GM18951 (cell line): ENCODE results near the gene PAX6.

ENCODE experiments used
- POLR2A ChIP-seq: IDR thresholded peaks from 4 replicates; pipeline ENCODE4 v1.6.1; 2011; ENCODE audit warnings: mild to moderate bottlenecking; ENCODE audit not compliant: insufficient read length, insufficient read depth; ENCODE audit errors: extremely low read depth
- in situ Hi-C: fragments of 300-500 bp; cut with MboI; formaldehyde crosslinking; loops from one replicate; pipeline ENCODE4 v1.12.0; 2022; ENCODE audit warnings: low sequenced_read_pairs, mixed read lengths, inconsistent platforms; ENCODE audit not compliant: unreplicated experiment

Gene PAX6

GRCh38 chr11:31810779-31811647, at the start of gene PAX6:
Gene PAX6 (minus strand): TSS chr11:31811322. CDS start chr11:31806411, 4,911 bp downstream.
- in situ Hi-C loops, result no loop called here

GRCh38 chr11:31860391-31860790, 49.3 kb upstream of the PAX6 start:
- in situ Hi-C loops, result loop anchor here (25.0 kb wide), 1 partner anchor 373 kb away; no protein-coding TSS in a partner anchor
- no peak for TF ChIP-seq POLR2A

More at GRCh38 chr11:31810779-31811647, at the start of gene PAX6:
- no peak for TF ChIP-seq POLR2A

- in situ Hi-C loops, result loop anchor here (25.0 kb wide), 1 partner anchor 369 kb away; no protein-coding TSS in a partner anchor
- TF ChIP-seq POLR2A, result no peak
Observed at GRCh38 chr11:31856248-31856647, 45.1 kb upstream of the PAX6 start.

GRCh38 chr11:31855466-31855865, 44.3 kb upstream of the PAX6 start:
- no peak for TF ChIP-seq POLR2A
- in situ Hi-C loops, result loop anchor here (25.0 kb wide), 1 partner anchor 368 kb away; no protein-coding TSS in a partner anchor

DNA sequence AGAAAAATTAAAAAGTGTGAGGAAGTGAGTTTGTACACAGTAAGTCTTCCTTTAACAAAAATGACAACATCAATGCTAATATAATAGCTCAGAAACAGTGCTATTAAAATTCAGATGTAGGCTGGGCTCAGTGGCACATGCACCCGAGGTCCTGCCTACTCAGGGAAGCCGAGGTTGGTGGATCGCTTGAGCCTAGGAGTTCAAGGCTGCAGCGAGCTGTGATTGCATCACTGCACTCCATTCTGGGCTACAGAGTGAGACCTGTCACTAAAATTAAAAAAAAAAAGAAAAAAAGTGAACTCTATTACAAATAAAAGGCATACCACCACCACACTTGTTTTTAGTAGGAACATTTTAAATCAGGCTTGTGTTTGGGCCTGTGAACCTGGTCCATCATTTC, 39.2 kb upstream of the PAX6 start:
- TF ChIP-seq POLR2A, result no peak
- in situ Hi-C loops, result loop anchor here (25.0 kb wide), 1 partner anchor 363 kb away; no protein-coding TSS in a partner anchor

- no peak for TF ChIP-seq POLR2A
- in situ Hi-C loops, result loop anchor here (25.0 kb wide), 1 partner anchor 735 kb away; no protein-coding TSS in a partner anchor
Observed at GRCh38 chr11:31847761-31848160, 36.6 kb upstream of the PAX6 start.

GRCh38 chr11:31845331-31845730, 34.2 kb upstream of the PAX6 start:
- no peak for TF ChIP-seq POLR2A
- in situ Hi-C loops, result loop anchor here (25.0 kb wide), 1 partner anchor 733 kb away; no protein-coding TSS in a partner anchor

- in situ Hi-C loops, result loop anchor here (25.0 kb wide), 1 partner anchor 732 kb away; no protein-coding TSS in a partner anchor
- no peak for TF ChIP-seq POLR2A
Observed at GRCh38 chr11:31844351-31844750, 33.2 kb upstream of the PAX6 start.

DNA sequence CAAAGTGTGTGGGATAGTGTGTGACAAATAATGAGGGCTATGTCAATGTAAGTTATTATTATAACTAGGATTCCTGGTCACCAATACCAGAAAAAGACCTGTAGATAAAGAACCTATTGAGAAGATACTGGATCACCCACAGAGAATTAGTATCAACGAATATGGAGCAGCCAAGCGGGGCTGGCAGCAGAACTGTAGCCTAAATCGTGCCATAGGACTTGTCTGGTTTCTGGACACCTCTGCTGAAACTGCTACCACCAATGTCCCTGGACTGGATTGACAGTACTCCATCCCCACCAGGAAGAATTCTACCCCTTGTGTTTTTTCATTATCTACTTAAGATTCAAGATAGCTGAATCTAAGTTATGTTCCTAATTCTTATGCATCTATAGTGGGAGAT, 30.3 kb upstream of the PAX6 start:
- in situ Hi-C loops, result loop anchor here (25.0 kb wide), 1 partner anchor 729 kb away; no protein-coding TSS in a partner anchor
- TF ChIP-seq POLR2A, result no peak

GRCh38 chr11:31834237-31834636, 23.1 kb upstream of the PAX6 start:
- no peak for TF ChIP-seq POLR2A
- in situ Hi-C loops, result loop anchor here (25.0 kb wide), 1 partner anchor 722 kb away; no protein-coding TSS in a partner anchor

GRCh38 chr11:31830406-31830805, 19.3 kb upstream of the PAX6 start:
- in situ Hi-C loops, result loop anchor here (25.0 kb wide), 1 partner anchor 718 kb away; no protein-coding TSS in a partner anchor
- no peak for TF ChIP-seq POLR2A

- in situ Hi-C loops, result loop anchor here (25.0 kb wide), 1 partner anchor 716 kb away; no protein-coding TSS in a partner anchor
- TF ChIP-seq POLR2A, result no peak
Observed at GRCh38 chr11:31828217-31828616, 17.1 kb upstream of the PAX6 start.

- in situ Hi-C loops, result loop anchor here (25.0 kb wide), 1 partner anchor 715 kb away; no protein-coding TSS in a partner anchor
- no peak for TF ChIP-seq POLR2A
Observed at GRCh38 chr11:31827455-31828206, 16.5 kb upstream of the PAX6 start.
